GM21786 (cell line): ENCODE results near the gene OSM.
"Not testable (repeated sequence)": the region's sequence is repeated elsewhere in the genome, so short reads cannot be mapped to it uniquely, and the experiment has no call there.

Experiments used
- ATAC-seq: cut with Tn5 transposase; IDR thresholded peaks from one replicate; pipeline ENCODE4 v1.9.1; 2021; ENCODE audit not compliant: unreplicated experiment

OSM gene

DNA sequence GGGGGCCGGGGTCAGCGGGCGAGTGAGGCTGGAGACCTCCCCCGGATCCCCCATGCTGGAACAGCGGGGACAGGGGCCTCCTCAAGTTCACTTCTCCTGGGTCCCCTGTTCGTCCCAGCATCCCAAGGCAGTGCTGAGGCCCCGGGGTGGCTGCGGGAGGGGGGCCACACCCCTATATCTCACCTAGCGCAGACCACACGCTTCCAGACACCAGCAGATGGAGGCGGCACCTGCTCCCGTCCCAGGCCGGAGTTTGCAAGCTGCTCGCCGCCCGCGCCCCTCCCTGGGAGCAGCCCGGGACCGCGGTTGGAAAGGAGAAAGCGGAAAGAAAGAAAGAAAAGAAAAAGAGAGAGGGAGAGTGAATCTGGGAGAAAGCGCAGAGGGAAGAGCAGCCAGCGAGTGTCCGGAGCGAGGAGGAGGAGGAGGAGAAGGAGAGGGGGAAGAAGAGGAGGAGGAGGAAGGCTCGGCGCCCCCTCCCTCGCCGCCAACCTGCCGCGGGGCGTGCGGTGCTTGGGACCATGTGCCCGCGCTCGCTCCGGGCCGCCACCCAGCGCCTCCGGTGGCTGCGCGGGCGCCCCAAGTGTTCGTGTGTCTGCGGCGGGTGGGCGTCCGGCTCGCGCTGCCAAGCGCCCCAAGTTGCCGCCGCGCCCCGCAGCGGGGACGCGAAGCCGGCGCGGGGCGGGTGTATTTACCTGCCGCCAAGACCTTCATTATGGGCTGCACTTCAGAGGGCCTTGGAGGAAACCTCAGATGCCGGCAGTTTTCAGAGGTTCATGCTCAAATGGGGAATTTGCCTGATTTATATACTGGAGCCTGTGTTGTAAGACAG lies 20.5 kb downstream of the OSM start, which contains the start of gene LIF:
Gene LIF (minus strand): TSS at position 775 of the 829 bp plus-strand sequence. CDS start 64 bp downstream, at position 711.
- no peak for ATAC-seq

DNA sequence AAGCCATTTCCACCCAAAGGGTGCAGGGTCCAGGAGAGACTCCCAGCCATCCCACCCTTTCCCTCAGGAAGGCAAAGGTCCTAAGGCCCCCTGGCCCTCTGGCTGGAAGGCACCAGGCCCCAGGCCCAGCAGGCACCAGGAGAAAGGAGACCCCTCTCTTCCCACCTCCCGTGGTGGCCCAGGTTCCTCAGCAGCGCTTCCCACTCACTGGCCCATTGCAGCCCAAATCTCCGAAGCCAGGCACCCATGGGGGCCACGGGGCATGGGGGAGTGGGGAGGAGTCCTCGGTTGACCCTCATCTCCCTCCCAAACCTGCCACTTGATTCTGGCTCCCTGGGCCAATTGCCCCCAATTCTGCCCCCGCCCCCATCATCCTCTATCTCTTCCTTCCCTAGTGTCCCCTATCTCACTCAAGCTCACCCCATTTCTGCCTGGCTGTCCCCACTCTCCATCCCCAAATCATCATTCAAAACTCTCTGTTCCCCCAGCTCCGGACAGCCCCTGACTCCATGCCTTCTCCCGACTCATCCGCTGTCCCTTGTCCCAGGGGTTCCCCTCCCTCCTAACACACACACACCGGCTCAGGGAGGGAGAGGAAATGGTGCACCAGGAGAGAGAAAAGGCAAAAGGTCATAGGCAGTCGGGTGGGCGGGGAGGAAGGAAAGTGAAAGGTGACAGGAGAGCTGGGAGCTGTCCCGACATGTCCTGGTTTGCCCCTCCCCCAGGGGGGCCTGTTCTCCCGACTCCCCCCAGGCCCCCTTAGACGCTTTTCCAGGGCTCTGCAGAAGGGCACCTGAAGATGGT lies 21.3 kb downstream of the OSM start:
- ATAC-seq = no peak

DNA sequence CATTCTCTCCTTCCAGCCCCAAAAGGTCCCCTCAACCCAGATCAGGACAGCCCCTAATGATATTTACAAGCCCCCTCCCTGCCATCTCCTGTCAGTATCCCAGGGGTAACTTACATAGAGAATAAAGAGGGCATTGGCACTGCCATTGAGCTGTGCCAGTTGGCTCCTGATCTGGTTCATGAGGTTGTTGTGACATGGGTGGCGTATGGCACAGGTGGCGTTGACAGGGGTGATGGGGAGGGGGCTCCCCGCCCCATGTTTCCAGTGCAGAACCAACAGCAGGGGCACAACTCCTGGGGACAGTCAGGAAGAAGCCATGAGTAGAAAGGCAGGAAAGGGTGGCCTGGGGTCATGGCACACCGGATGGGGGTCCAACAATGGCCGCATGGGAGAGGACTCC lies 22.0 kb downstream of the OSM start:
- no peak for ATAC-seq

- ATAC-seq = no peak
Measured at GRCh38 chr22:30244066-30244465, 22.6 kb downstream of the OSM start.

- no peak for ATAC-seq
Measured at GRCh38 chr22:30243661-30244060, 23.0 kb downstream of the OSM start.

GRCh38 chr22:30241576-30242371 lies 24.9 kb downstream of the OSM start:
- ATAC-seq = no peak

GRCh38 chr22:30240541-30241417 lies 25.9 kb downstream of the OSM start:
- no peak for ATAC-seq

GRCh38 chr22:30239488-30240405 lies 26.9 kb downstream of the OSM start:
- no peak for ATAC-seq

DNA sequence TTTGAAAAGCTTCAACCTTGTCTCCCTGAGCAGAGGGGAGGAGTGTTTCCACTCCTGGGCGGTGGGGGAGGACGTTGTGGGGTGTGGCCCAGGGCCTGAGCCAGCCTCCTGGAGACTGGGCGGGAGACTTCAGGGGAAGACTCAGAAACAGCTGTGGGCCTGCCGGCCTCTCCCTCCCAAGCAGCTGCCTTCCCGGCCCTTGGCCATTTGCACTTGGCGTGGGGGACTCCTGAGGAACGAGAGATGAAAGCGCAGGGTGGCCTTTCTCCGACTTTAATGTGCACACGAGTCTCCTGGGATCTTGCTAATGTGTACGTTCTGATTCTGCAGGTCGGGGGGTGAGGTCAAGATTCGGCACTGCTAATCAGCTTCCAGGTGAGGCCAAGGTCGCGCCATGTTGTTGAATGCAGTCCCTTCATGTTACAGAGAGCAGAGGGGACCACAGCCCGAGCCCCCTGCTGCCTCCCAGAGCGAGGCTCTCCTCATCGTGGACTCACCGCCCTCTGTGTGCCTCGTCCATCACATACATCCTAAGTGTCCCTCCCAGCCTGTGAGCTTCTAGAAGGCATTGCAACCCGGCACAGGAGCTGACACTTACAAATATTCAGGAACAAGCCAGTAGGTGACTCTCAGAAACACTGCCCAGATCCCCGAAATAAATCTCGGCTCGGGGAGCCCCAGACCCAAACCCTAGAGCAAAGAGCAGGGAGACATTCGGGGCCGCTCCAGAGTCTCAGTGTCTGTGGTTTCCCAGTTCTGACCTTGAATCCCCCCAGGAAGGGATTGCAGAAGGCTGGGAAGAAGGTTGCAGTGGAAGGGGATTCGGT lies 27.8 kb downstream of the OSM start:
- no peak for ATAC-seq

- ATAC-seq = no peak
Measured at GRCh38 chr22:30238136-30238535, 28.5 kb downstream of the OSM start.

GRCh38 chr22:30236875-30237274 lies 29.8 kb downstream of the OSM start:
- no peak for ATAC-seq

DNA sequence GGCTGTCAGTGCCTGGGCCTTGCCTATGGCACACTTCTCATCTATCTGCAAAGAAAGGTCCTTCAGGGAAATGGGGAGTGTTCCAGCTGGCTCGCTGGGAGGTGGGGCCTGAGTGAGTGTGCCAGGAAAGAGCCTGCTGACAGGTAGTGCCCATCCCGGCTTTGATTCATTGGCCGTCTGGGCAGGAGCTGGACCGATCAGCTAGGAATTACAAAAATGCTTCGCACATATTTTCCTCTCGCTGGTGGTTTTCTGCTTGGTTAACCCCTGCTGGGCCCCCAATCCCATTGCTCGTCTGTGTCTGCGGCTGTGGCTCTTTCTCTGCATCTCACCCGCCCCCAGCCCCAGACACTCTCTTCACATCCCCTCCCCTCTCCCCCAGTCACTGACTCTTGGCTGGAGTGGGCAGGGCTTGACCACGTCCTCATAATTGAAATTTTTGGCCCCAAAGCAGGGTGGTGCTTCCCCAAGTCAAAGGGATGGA lies 30.9 kb downstream of the OSM start:
- ATAC-seq = no peak

DNA sequence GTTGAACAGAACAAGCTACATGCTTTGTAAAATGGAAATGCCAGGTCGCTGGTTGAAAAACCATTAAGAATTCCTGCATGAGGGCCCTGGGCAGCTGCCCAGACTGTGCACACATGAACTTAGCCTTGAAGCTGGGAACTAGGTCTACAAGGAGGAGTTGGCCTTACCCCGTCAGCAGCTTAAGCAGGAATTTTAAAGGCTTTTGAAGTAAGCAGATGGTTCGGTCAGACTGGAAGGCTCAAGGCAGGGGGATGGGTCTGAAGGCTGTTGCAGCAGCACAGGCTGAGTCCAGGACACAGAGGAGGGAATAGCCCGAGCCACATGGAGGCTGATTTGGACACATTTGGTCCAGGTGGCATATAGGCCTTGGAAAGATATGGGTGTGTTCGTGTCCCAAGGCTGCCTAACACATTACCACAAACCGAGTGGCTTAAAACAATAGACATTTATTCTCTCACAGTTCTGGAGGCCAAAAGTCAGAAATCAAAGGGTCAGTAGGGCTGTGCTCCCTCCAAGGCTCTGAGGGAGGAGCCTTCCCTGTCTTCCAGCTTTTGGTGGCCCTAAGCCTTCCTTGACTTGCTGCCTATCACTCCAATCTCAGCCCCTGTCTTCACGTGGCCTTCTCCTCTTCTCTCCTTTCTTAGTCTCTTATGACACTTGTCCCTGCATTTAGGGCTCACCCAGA lies 31.7 kb downstream of the OSM start:
- no peak for ATAC-seq

GRCh38 chr22:30234325-30234724 lies 32.3 kb downstream of the OSM start:
- not testable (repeated sequence) for ATAC-seq

- ATAC-seq = no peak
Measured at GRCh38 chr22:30233582-30233981, 33.1 kb downstream of the OSM start.

- ATAC-seq = no peak
Measured at GRCh38 chr22:30232716-30233218, 33.9 kb downstream of the OSM start.

DNA sequence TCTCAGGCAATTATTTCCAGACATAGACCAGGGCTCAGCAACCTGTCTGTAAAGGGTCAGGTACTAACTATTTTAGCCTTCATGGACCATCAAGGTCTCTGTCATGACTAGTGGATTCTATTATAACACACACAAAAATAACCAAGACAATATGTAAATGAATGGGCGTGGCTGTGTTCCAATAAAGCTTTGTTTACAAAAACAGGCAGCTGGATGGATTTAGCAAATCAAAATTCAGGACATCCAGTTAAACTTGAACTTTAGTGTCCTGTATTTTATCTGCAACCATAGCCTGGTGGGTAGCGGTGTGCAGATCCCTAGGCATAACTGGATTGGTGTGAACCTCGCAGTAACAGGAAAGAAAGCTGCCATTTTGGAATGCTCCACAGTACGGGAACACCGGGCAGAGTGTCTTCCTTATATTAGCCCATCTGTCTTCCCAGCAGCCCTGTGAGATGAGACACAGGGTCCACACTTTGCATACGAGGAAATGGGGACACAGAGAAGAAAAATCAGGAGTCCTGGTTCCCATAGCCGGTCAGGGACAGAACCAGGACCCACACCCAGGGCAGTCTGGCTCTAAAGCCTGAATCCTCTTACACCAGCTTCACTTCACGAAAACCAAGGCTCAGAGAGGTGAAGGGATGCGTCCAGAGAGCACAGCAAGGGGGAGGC lies 35.7 kb downstream of the OSM start:
- no peak for ATAC-seq
